Upper lobe of right lung (tissue), 1 donor: ENCODE measurements around the gene CORO6. TPM values are rescaled to one million over a fixed set of nuclear protein-coding genes. Genes with fewer than 3 reads are reported as not detected.

ENCODE experiments used
- ATAC-seq: fragments of 200-7000 bp; cut with Tn5 transposase; one replicate; pipeline ENCODE4 v1.9.1; 2020; ENCODE audit warnings: mild to moderate bottlenecking, moderate library complexity
- DNase-seq: peaks from one replicate; pipeline ENCODE4 v3.0.0-alpha.2; 2020
- H3K27ac ChIP-seq: fragments of 200-600 bp; one replicate; pipeline ENCODE4 v1.8.0; 2022
- H3K27me3 ChIP-seq: fragments of 200-600 bp; one replicate; pipeline ENCODE4 v1.8.0; 2022; ENCODE audit warnings: mild to moderate bottlenecking
- H3K36me3 ChIP-seq: fragments of 200-600 bp; one replicate; pipeline ENCODE4 v1.8.0; 2022
- H3K4me1 ChIP-seq: fragments of 200-600 bp; one replicate; pipeline ENCODE4 v1.8.0; 2022
- H3K4me3 ChIP-seq: fragments of 200-600 bp; one replicate; pipeline ENCODE4 v1.8.0; 2022; ENCODE audit warnings: mild to moderate bottlenecking
- H3K9me3 ChIP-seq: fragments of 200-600 bp; one replicate; pipeline ENCODE4 v1.8.0; 2022
- intact Hi-C: fragments of 100-400 bp; cut with DNase I; formaldehyde crosslinking; loops from one replicate; pipeline ENCODE4 v1.11.0; 2022
- total RNA-seq: library from RNA; stranded (reverse); fragmentation: NEBNext Ultra II Directional; extraction: Animal tissue kit (Norgen Biotek cat#: 25700); gene quantifications from one replicate; pipeline ENCODE4 v1.2.1, GENCODE V29; 2021
- TF ChIP-seq, protein P1 (sequence below): fragments of 200-600 bp; IDR thresholded peaks from one replicate; pipeline ENCODE4 v1.8.0; 2022; ENCODE audit warnings: antibody characterized with exemption
- donor health status: DM: no; HTN: yes; CAD: no; lungs with severe emphysema.

Gene CORO6
- total RNA-seq, 1 donor from 2014 or later: 7.7 TPM

- Histone ChIP-seq H3K4me1 (peaks cover 13% of the 10 kb centered on the region), H3K27me3 (no peaks in the 10 kb centered on the region), H3K4me3 (no peak overlapping the region), H3K9me3 (no peaks in the 10 kb centered on the region), H3K27ac (no peak overlapping the region), H3K36me3 (peaks cover 16% of the 10 kb centered on the region)
- ATAC-seq: peak; percentile 6
- intact Hi-C loops: no loop called here
- no peak for DNase-seq
- TF ChIP-seq, protein P1, sequence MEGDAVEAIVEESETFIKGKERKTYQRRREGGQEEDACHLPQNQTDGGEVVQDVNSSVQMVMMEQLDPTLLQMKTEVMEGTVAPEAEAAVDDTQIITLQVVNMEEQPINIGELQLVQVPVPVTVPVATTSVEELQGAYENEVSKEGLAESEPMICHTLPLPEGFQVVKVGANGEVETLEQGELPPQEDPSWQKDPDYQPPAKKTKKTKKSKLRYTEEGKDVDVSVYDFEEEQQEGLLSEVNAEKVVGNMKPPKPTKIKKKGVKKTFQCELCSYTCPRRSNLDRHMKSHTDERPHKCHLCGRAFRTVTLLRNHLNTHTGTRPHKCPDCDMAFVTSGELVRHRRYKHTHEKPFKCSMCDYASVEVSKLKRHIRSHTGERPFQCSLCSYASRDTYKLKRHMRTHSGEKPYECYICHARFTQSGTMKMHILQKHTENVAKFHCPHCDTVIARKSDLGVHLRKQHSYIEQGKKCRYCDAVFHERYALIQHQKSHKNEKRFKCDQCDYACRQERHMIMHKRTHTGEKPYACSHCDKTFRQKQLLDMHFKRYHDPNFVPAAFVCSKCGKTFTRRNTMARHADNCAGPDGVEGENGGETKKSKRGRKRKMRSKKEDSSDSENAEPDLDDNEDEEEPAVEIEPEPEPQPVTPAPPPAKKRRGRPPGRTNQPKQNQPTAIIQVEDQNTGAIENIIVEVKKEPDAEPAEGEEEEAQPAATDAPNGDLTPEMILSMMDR: no peak
Observed at GRCh38 chr17:29625037-29625750, 2.5 kb upstream of the CORO6 start.

DNA sequence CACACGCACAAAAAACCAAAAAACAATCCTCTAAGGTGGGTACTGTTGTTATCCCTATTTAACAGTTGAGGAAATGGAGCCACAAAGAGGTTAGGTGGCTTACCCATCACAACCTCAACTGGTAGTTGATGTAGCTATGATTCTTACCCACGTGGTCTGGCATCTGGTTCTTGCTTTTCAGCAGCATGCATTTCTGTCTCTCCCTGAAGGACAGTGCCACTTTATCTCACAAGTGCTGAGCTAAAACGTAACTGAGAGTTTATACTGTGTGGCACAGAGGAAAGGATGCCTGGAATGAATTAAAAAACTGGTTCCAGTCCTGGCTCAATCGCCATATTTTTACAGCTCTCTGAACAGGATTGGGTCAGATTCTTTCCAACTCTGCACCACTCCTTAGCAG is 1.9 kb upstream of the CORO6 start:
- Histone ChIP-seq H3K27ac (no peak overlapping the region), H3K27me3 (no peaks in the 10 kb centered on the region), H3K36me3 (peaks cover 10% of the 10 kb centered on the region), H3K4me3 (no peak overlapping the region), H3K4me1 (peaks cover 13% of the 10 kb centered on the region), H3K9me3 (no peaks in the 10 kb centered on the region)
- DNase-seq (no peak), ATAC-seq (no peak)
- intact Hi-C loops: no loop called here
- TF ChIP-seq, protein P1: no peak

DNA sequence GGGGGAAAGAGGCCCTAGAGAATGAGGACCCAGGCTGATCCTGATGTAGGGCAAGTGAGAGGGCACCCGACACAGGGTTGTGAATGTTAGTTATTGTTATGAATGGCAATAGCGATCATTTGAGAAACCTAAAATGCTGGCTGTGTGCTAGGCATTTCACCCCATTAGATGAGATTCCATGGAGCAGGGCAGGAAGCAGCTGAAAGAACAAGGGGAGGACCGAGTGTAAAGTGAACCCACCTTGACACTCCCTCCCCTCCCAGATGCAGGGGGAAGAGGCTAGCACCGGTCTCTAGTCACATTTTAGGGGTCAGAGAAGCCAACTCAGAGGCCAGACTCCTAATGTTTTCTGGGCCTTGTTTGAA is 553 bp upstream of the CORO6 start:
- no peaks in the 10 kb centered on the region for H3K9me3 ChIP-seq
- TF ChIP-seq, protein P1: no peak
- peak overlapping the region; percentile 76 for H3K4me3 ChIP-seq
- H3K4me1 ChIP-seq: peaks cover 14% of the 10 kb centered on the region
- ATAC-seq (no peak), DNase-seq (no peak)
- intact Hi-C loops: no loop called here
- H3K27ac ChIP-seq: no peak overlapping the region
- H3K36me3 ChIP-seq: no peaks in the 10 kb centered on the region
- H3K27me3 ChIP-seq: no peaks in the 10 kb centered on the region

GRCh38 chr17:29621751-29622194 is 939 bp downstream of the CORO6 start:
- Histone ChIP-seq H3K27ac (no peak overlapping the region), H3K27me3 (no peaks in the 10 kb centered on the region), H3K4me1 (peaks cover 29% of the 10 kb centered on the region), H3K36me3 (no peaks in the 10 kb centered on the region), H3K9me3 (no peaks in the 10 kb centered on the region), H3K4me3 (peak overlapping the region; percentile 76)
- TF ChIP-seq, protein P1: no peak
- no peak for DNase-seq
- ATAC-seq: no peak
- intact Hi-C loops: no loop called here

DNA sequence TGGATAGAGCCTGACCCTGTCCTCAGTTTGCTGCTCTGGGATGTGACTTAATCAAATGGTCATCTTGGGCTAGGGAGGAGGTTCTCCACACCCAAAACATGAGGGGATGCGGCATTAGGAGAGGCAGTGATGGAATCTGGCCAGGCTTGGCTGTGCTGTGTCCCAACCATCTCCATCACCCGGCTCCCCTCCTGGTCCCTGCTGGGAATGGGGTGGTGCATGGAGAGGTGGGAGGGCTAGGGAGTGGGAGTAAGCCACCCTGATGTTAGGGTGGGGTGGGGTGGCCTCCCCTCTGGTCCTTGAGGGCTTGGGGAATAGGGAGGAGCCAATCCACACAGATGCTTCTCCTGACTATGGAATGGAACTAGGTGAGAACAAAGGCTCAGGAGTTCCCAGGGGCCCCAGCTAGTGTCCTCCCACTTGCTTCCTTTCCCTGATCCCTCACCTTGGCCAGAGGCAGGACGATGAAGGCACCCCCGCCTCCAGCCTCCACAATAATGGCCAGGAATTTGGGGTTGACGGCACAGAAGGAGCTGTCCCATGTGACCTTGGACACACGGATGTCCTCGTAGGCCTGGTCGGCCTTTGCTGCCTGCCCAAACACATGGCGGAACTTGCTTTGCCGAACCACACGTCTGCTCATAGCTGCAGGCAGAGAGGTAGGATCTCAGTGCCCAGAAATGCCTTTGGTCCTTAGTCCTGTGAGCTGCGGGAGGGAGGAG is 1.8 kb downstream of the CORO6 start:
- DNase-seq (no peak), ATAC-seq (no peak)
- Histone ChIP-seq H3K27ac (no peak overlapping the region), H3K27me3 (no peaks in the 10 kb centered on the region), H3K9me3 (no peaks in the 10 kb centered on the region), H3K4me1 (peaks cover 37% of the 10 kb centered on the region), H3K36me3 (no peaks in the 10 kb centered on the region), H3K4me3 (no peak overlapping the region)
- TF ChIP-seq, protein P1: no peak
- intact Hi-C loops: no loop called here
